ENCODE data around the gene HS3ST6.

DNA sequence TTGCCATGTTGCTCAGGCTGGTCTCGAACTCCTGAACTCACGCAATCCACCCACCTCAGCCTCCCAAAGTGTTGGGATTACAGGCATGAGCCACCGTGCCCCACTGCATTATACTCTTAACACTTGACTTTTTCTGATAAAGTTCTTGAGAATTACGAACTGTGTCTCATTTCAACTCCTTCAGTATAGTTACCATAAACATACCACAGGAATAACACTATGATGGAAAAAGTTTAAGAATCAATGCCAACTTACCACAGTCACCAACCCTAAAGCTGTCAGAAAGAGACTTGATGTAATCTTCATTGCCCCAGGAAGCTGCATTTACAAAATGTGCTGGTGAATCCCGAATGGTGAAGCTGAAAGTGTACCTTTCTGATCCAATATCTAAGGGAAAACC is 56.5 kb downstream of the HS3ST6 start:
- TF ChIP-seq POLR2A (IDR thresholded peaks at IDR 0.05), result no peak
- TF ChIP-seq, protein P1, sequence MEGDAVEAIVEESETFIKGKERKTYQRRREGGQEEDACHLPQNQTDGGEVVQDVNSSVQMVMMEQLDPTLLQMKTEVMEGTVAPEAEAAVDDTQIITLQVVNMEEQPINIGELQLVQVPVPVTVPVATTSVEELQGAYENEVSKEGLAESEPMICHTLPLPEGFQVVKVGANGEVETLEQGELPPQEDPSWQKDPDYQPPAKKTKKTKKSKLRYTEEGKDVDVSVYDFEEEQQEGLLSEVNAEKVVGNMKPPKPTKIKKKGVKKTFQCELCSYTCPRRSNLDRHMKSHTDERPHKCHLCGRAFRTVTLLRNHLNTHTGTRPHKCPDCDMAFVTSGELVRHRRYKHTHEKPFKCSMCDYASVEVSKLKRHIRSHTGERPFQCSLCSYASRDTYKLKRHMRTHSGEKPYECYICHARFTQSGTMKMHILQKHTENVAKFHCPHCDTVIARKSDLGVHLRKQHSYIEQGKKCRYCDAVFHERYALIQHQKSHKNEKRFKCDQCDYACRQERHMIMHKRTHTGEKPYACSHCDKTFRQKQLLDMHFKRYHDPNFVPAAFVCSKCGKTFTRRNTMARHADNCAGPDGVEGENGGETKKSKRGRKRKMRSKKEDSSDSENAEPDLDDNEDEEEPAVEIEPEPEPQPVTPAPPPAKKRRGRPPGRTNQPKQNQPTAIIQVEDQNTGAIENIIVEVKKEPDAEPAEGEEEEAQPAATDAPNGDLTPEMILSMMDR (IDR thresholded peaks at IDR 0.05), result no peak

Measured in Peyer's patch (tissue), 4 donors.